Upper lobe of left lung (tissue), 4 donors: ENCODE measurements around the gene LNX1.

Experiments used
- POLR2AphosphoS5 ChIP-seq, 2 donors: sonication (generic); formaldehyde crosslinking; IDR thresholded peaks; one replicate each; pipeline ENCODE4 v1.5.1; 2017; ENCODE audit warnings: antibody characterized with exemption in 2 of 2
- TF ChIP-seq, protein P1 (sequence below), 6 experiments: fragments of 450-650 bp in 4 of 6; fragments of 200-600 bp in 2 of 6; sonication (generic) in 2 of 6; IDR thresholded peaks; one replicate each; pipeline ENCODE4 v1.5.1; 2016 to 2019; ENCODE audit warnings: antibody characterized with exemption in 6 of 6

DNA sequence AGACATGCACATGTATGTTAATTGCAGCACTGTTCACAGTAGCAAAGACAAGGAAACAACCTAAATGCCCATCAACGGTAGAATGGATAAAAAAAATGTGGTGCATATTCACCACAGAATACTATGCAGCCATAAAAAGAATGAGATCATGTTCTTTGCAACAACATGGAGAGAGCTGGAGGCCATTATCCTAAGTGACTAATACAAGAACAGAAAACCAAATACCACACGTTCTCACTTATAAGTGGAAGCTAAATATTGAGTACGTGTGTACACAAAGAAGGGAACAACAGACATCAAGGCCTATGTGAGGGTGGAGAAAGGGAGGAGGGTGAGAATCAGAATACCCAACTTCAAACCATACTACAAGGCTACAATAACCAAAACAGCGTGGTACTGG lies 17.4 kb upstream of the LNX1 start:
- TF ChIP-seq, protein P1, sequence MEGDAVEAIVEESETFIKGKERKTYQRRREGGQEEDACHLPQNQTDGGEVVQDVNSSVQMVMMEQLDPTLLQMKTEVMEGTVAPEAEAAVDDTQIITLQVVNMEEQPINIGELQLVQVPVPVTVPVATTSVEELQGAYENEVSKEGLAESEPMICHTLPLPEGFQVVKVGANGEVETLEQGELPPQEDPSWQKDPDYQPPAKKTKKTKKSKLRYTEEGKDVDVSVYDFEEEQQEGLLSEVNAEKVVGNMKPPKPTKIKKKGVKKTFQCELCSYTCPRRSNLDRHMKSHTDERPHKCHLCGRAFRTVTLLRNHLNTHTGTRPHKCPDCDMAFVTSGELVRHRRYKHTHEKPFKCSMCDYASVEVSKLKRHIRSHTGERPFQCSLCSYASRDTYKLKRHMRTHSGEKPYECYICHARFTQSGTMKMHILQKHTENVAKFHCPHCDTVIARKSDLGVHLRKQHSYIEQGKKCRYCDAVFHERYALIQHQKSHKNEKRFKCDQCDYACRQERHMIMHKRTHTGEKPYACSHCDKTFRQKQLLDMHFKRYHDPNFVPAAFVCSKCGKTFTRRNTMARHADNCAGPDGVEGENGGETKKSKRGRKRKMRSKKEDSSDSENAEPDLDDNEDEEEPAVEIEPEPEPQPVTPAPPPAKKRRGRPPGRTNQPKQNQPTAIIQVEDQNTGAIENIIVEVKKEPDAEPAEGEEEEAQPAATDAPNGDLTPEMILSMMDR (IDR thresholded peaks at IDR 0.05) = no peak
- no peak for TF ChIP-seq POLR2AphosphoS5 (IDR thresholded peaks at IDR 0.05)
